DMS79 treated with DMSO at 0.1 percent for 48 hours (cell line): ENCODE measurements around the gene ALOX5AP.
A peak's percentile ranks its signal among the peaks of the same experiment; 100 is the strongest.

Experiments
- DNase-seq: peaks from one replicate; lab custom pipeline; 2025; lab: John Stamatoyannopoulos, UW

The ALOX5AP gene

GRCh38 chr13:30762643-30763042 lies 27.3 kb downstream of the ALOX5AP start:
- DNase-seq: no peak

GRCh38 chr13:30763786-30764413 lies 28.6 kb downstream of the ALOX5AP start:
- no peak for DNase-seq

GRCh38 chr13:30766231-30766630 lies 30.9 kb downstream of the ALOX5AP start:
- no peak for DNase-seq

- DNase-seq: no peak
Measured at GRCh38 chr13:30770929-30771328, 35.6 kb downstream of the ALOX5AP start.

- no peak for DNase-seq
Measured at GRCh38 chr13:30773561-30773960, 38.2 kb downstream of the ALOX5AP start.

- DNase-seq: no peak
Measured at GRCh38 chr13:30774214-30774730, 38.9 kb downstream of the ALOX5AP start.

- no peak for DNase-seq
Measured at GRCh38 chr13:30776661-30777060, 41.3 kb downstream of the ALOX5AP start.

- DNase-seq: no peak
Measured at GRCh38 chr13:30779016-30779415, 43.7 kb downstream of the ALOX5AP start.

- no peak for DNase-seq
Measured at GRCh38 chr13:30779608-30780007, 44.3 kb downstream of the ALOX5AP start.

- DNase-seq: no peak
Measured at GRCh38 chr13:30780338-30780981, 45.1 kb downstream of the ALOX5AP start.

- DNase-seq: no peak
Measured at GRCh38 chr13:30785191-30785850, 50.0 kb downstream of the ALOX5AP start.

GRCh38 chr13:30786648-30787047 lies 51.3 kb downstream of the ALOX5AP start:
- DNase-seq: no peak

GRCh38 chr13:30787738-30788525 lies 52.6 kb downstream of the ALOX5AP start:
- DNase-seq: no peak

GRCh38 chr13:30789166-30789862 lies 54.0 kb downstream of the ALOX5AP start:
- DNase-seq: no peak

- DNase-seq: no peak
Measured at GRCh38 chr13:30790592-30790991, 55.2 kb downstream of the ALOX5AP start.

- no peak for DNase-seq
Measured at GRCh38 chr13:30791354-30792001, 56.1 kb downstream of the ALOX5AP start.

GRCh38 chr13:30792285-30793000 lies 57.1 kb downstream of the ALOX5AP start:
- DNase-seq: peak; percentile 33

GRCh38 chr13:30796132-30796572 lies 60.8 kb downstream of the ALOX5AP start:
- peak; percentile 37 for DNase-seq

GRCh38 chr13:30796631-30797601 lies 61.6 kb downstream of the ALOX5AP start:
- DNase-seq: peak; percentile 37
